Mesendoderm (in vitro differentiated cells): Measurements from ENCODE around the gene SDCCAG8.
A peak's percentile ranks its signal among the peaks of the same experiment; 100 is the strongest.

Experiments used
- DNase-seq: peaks from one replicate; pipeline ENCODE4 v3.0.0; 2013
- H2AK5ac ChIP-seq: 2 replicates; pipeline ENCODE4 v1.6.1; 2013; ENCODE audit warnings: low read length, inconsistent platforms
- H2BK120ac ChIP-seq: 2 replicates; pipeline ENCODE4 v1.6.1; 2013; ENCODE audit warnings: low read depth, mild to moderate bottlenecking, low read length, moderate library complexity, mixed read lengths
- H2BK15ac ChIP-seq: replicated peaks from 2 replicates; pipeline ENCODE4 v1.6.1; 2013; ENCODE audit warnings: low read depth, mild to moderate bottlenecking, moderate library complexity
- H2BK5ac ChIP-seq: 2 replicates; pipeline ENCODE4 v1.6.1; 2013; ENCODE audit warnings: low read length, inconsistent platforms
- H3K18ac ChIP-seq: 2 replicates; pipeline ENCODE4 v1.6.1; 2013; ENCODE audit warnings: mild to moderate bottlenecking, low read length, mixed read lengths
- H3K23ac ChIP-seq: one replicate; pipeline ENCODE4 v1.6.1; 2013; ENCODE audit warnings: low read length
- H3K27ac ChIP-seq: 2 replicates; pipeline ENCODE4 v1.5.1; 2013; ENCODE audit warnings: low read depth, mild to moderate bottlenecking, inconsistent platforms, low read length, moderate library complexity
- H3K27me3 ChIP-seq: 2 replicates; pipeline ENCODE4 v1.6.1; 2013; ENCODE audit warnings: low read length, control low read depth, mild to moderate bottlenecking, inconsistent platforms; ENCODE audit not compliant: insufficient read depth, poor library complexity
- H3K36me3 ChIP-seq: 2 replicates; pipeline ENCODE4 v1.6.1; 2013; ENCODE audit warnings: low read length, inconsistent platforms; ENCODE audit not compliant: control insufficient read depth, insufficient read depth
- H3K4ac ChIP-seq: one replicate; pipeline ENCODE4 v1.6.1; 2013; ENCODE audit warnings: low read depth, mild to moderate bottlenecking, low read length, moderate library complexity
- H3K4me1 ChIP-seq: 2 replicates; pipeline ENCODE4 v1.6.1; 2013; ENCODE audit warnings: low read depth, low read length, inconsistent platforms; ENCODE audit not compliant: control insufficient read depth
- H3K4me2 ChIP-seq: 2 replicates; pipeline ENCODE4 v1.6.1; 2013; ENCODE audit warnings: low read length
- H3K4me3 ChIP-seq: 2 replicates; pipeline ENCODE4 v1.5.1; 2013; ENCODE audit warnings: mild to moderate bottlenecking, low read length
- H3K56ac ChIP-seq: one replicate; pipeline ENCODE4 v1.6.1; 2013; ENCODE audit warnings: low read length
- H3K79me1 ChIP-seq: 2 replicates; pipeline ENCODE4 v1.6.1; 2013; ENCODE audit warnings: low read length, inconsistent platforms
- H3K79me2 ChIP-seq: 2 replicates; pipeline ENCODE4 v1.6.1; 2013; ENCODE audit warnings: mild to moderate bottlenecking, low read length; ENCODE audit not compliant: control insufficient read depth, insufficient read depth
- H3K9ac ChIP-seq: 2 replicates; pipeline ENCODE4 v1.6.1; 2013; ENCODE audit warnings: low read length, inconsistent platforms
- H4K5ac ChIP-seq: one replicate; pipeline ENCODE4 v1.6.1; 2013; ENCODE audit warnings: low read length
- H4K8ac ChIP-seq: one replicate; pipeline ENCODE4 v1.6.1; 2013; ENCODE audit warnings: low read depth, mild to moderate bottlenecking, control low read depth, low read length, moderate library complexity
- WGBS: extraction: QIAGEN DNeasy Blood & Tissue Kit; methylation state at CpG from one replicate; pipeline ENCODE4 v1.1.7; 2013; ENCODE audit warnings: low lambda C conversion rate, missing lambda C conversion rate; ENCODE audit not compliant: insufficient coverage; ENCODE audit errors: extremely low coverage; 5-methylcytosine and 5-hydroxymethylcytosine counted together

Gene SDCCAG8

GRCh38 chr1:243411472-243411871, 155.6 kb downstream of the SDCCAG8 start:
- H3K79me2 ChIP-seq = no peaks in the 10 kb centered on the region
- no CpG with 5 or more reads among the region's 5 CpGs for WGBS
- H3K4ac ChIP-seq = no peak overlapping the region
- H3K36me3 ChIP-seq = no peaks in the 10 kb centered on the region
- H3K27me3 ChIP-seq = no peaks in the 10 kb centered on the region
- no peak overlapping the region for H3K4me2 ChIP-seq
- H3K56ac ChIP-seq = no peak overlapping the region
- H2BK120ac ChIP-seq = no peak overlapping the region
- no peak overlapping the region for H2AK5ac ChIP-seq
- H3K27ac ChIP-seq = no peak overlapping the region
- no peak overlapping the region for H3K9ac ChIP-seq
- H4K5ac ChIP-seq = no peak overlapping the region
- no peak overlapping the region for H3K23ac ChIP-seq
- peak overlapping the region; percentile 39 for H4K8ac ChIP-seq
- no peak overlapping the region for H3K18ac ChIP-seq
- H3K4me1 ChIP-seq = peaks cover 7% of the 10 kb centered on the region
- H3K79me1 ChIP-seq = no peaks in the 10 kb centered on the region
- no peak overlapping the region for H2BK15ac ChIP-seq
- H2BK5ac ChIP-seq = no peak overlapping the region
- H3K4me3 ChIP-seq = no peak overlapping the region
- DNase-seq = no peak

GRCh38 chr1:243413431-243414151, 157.8 kb downstream of the SDCCAG8 start:
- peak overlapping the region; percentile 58 for H3K27ac ChIP-seq

GRCh38 chr1:243414152-243414494, 158.3 kb downstream of the SDCCAG8 start:
- Histone ChIP-seq H3K4me1 (peaks cover 7% of the 10 kb centered on the region), H3K27me3 (no peaks in the 10 kb centered on the region), H3K79me2 (no peaks in the 10 kb centered on the region), H2BK5ac (no peak overlapping the region), H3K4ac (no peak overlapping the region), H2AK5ac (no peak overlapping the region), H3K27ac (peak overlapping the region; percentile 58), H3K23ac (no peak overlapping the region), H3K9ac (no peak overlapping the region), H3K18ac (no peak overlapping the region), H3K36me3 (no peaks in the 10 kb centered on the region), H2BK15ac (no peak overlapping the region), H3K4me3 (no peak overlapping the region), H3K56ac (no peak overlapping the region), H4K8ac (no peak overlapping the region), H4K5ac (no peak overlapping the region), H2BK120ac (no peak overlapping the region), H3K4me2 (no peak overlapping the region), H3K79me1 (no peaks in the 10 kb centered on the region)
- no peak for DNase-seq
- no CpG with 5 or more reads among the region's 6 CpGs for WGBS

More at GRCh38 chr1:243413431-243414151, 157.8 kb downstream of the SDCCAG8 start:
- peak; percentile 41 for DNase-seq
- H2BK15ac ChIP-seq = no peak overlapping the region
- no peak overlapping the region for H3K23ac ChIP-seq
- H3K9ac ChIP-seq = no peak overlapping the region
- H3K4me1 ChIP-seq = peaks cover 7% of the 10 kb centered on the region
- H3K79me1 ChIP-seq = no peaks in the 10 kb centered on the region
- H3K56ac ChIP-seq = no peak overlapping the region
- H3K4me2 ChIP-seq = no peak overlapping the region
- no peak overlapping the region for H3K4me3 ChIP-seq
- no peaks in the 10 kb centered on the region for H3K36me3 ChIP-seq
- H4K8ac ChIP-seq = no peak overlapping the region
- H3K4ac ChIP-seq = no peak overlapping the region
- H2AK5ac ChIP-seq = no peak overlapping the region
- H4K5ac ChIP-seq = no peak overlapping the region
- no peak overlapping the region for H3K18ac ChIP-seq
- no peak overlapping the region for H2BK120ac ChIP-seq
- no CpG with 5 or more reads among the region's 8 CpGs for whole genome bisulfite sequencing
- no peaks in the 10 kb centered on the region for H3K79me2 ChIP-seq
- no peaks in the 10 kb centered on the region for H3K27me3 ChIP-seq
- no peak overlapping the region for H2BK5ac ChIP-seq

GRCh38 chr1:243415663-243416408, 160.0 kb downstream of the SDCCAG8 start:
- no peak overlapping the region for H3K27ac ChIP-seq

GRCh38 chr1:243416495-243416894, 160.7 kb downstream of the SDCCAG8 start:
- Histone ChIP-seq H2BK5ac (no peak overlapping the region), H3K9ac (no peak overlapping the region), H4K5ac (no peak overlapping the region), H3K23ac (no peak overlapping the region), H3K4ac (no peak overlapping the region), H3K4me1 (peaks cover 7% of the 10 kb centered on the region), H3K79me1 (no peaks in the 10 kb centered on the region), H3K27me3 (no peaks in the 10 kb centered on the region), H3K4me3 (no peak overlapping the region), H2BK15ac (no peak overlapping the region), H3K27ac (no peak overlapping the region), H4K8ac (no peak overlapping the region), H3K4me2 (no peak overlapping the region), H3K18ac (no peak overlapping the region), H3K36me3 (no peaks in the 10 kb centered on the region), H2AK5ac (no peak overlapping the region), H3K79me2 (no peaks in the 10 kb centered on the region), H3K56ac (no peak overlapping the region), H2BK120ac (no peak overlapping the region)
- no peak for DNase-seq

More at GRCh38 chr1:243415663-243416408, 160.0 kb downstream of the SDCCAG8 start:
- no peaks in the 10 kb centered on the region for H3K79me2 ChIP-seq
- H2AK5ac ChIP-seq = no peak overlapping the region
- H2BK120ac ChIP-seq = no peak overlapping the region
- no peak overlapping the region for H2BK5ac ChIP-seq
- peaks cover 7% of the 10 kb centered on the region for H3K4me1 ChIP-seq
- no peak overlapping the region for H4K8ac ChIP-seq
- H3K79me1 ChIP-seq = no peaks in the 10 kb centered on the region
- no CpG with 5 or more reads among the region's 9 CpGs for WGBS
- no peak overlapping the region for H3K4me2 ChIP-seq
- H3K36me3 ChIP-seq = no peaks in the 10 kb centered on the region
- no peak overlapping the region for H3K4me3 ChIP-seq
- H3K9ac ChIP-seq = no peak overlapping the region
- no peaks in the 10 kb centered on the region for H3K27me3 ChIP-seq
- H2BK15ac ChIP-seq = no peak overlapping the region
- peak; percentile 52 for DNase-seq
- no peak overlapping the region for H3K23ac ChIP-seq
- H3K56ac ChIP-seq = no peak overlapping the region
- H4K5ac ChIP-seq = no peak overlapping the region
- H3K18ac ChIP-seq = no peak overlapping the region
- no peak overlapping the region for H3K4ac ChIP-seq
